HG03139 (cell line): ENCODE measurements around the gene PTGR1.
"Not testable (repeated sequence)": the region's sequence is repeated elsewhere in the genome, so short reads cannot be mapped to it uniquely, and the experiment has no call there.

Experiments
- ATAC-seq: cut with Tn5 transposase; IDR thresholded peaks from one replicate; pipeline ENCODE4 v1.9.1; 2021; ENCODE audit not compliant: unreplicated experiment

The PTGR1 gene

DNA sequence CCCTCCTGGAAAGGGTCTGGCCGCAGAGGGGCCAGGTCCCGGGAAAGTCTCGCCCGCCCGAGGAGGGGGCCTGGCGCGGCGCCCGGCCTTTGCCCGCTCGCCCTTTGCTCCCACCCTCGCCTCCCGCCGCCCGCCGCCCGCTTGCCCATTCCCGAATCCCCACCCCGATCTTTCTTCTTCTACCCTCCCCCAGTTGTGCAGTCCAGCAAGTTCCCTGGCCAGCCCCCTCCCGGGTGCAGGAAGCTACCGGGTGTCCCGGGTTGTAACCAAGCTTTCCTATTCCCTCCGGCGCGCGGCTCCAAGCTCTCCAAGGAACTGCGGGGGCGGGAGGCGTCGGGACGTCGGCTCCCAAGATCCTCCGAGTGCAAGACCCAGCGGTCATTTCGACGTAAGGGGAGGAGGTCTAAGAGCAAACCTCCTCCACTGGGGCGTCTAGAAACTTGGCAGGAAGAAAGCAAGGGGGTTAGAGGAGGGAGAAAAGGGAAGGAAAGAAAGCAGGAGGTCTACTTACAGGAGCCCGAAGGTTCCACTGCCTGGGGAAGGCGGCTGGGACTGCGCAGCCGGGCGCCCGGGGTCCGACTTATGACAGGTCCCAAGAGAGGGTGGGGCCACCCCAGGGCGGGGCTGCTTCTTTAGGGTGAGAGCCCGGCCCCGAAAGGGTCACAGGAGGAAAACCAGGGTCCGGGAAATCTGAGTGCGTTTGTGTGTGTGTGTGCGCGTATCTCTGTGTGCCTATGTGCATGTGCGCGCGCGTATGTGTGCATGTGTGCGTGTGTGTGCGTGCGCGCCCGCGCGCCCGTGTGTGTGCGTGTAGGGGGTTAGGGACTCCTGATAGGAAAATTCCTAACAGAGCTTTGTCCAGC, at the start of gene PTGR1:
Gene PTGR1, minus strand, starts transcription at position 556 of the 863 bp plus-strand sequence. CDS start 2,225 bp downstream, outside the sequence.
- no peak for ATAC-seq

DNA sequence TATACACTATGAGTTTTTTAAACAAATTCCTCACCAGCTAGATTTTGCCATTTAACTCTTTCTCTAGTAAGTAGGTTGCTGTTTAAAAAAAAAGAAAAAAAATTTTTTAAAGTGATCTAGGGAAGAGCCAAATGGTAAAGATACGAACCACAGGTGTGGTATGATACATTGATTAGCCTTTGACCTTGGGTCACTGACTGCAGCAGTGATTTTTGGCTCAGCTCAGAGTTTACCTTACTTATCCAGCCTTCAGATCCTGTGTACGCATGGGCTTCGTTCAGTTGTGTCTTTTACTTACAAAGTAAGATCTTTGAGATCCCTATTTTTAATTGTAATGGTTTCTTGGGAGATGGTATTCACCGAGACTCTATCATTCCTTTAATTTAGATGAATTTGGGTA, 49.6 kb upstream of the PTGR1 start:
- no peak for ATAC-seq

DNA sequence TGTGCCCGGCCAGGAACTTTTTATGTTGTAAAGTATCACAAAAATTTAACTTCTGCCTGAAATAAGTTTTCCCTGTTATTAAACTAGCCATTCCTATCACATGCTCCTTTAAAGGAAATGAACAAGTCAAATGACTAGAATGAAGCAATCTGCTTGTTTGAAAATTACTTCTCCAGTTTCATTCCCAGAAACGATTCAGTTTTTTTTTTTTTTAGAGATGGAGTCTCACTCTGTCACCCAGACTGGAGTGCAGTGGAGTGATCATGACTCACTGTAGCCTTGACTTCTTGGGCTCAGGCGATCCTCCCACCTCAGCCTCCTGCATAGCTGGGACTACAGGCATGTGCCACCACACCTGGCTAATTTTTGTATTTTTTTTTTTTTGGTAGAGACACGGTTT, 48.6 kb upstream of the PTGR1 start:
- ATAC-seq, result no peak

DNA sequence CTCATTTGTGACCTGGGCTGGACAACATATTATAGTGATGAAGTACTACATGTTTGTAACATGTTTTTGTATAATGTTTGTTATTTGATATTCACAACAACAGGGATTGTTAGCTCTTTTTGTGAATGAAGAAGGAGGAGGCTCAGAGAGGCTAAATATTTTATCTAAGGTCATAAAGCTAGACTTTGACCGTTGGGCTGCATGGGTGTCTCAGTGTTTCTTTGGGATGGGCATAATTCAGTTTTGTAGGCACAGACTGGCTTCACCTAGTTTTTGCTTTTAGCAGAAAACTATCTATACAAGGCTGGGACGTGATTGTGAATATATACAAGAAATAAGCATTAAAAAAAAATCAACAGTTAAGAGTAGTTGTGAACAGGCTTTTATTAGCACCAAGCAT, 47.0 kb upstream of the PTGR1 start:
- ATAC-seq, result no peak

DNA sequence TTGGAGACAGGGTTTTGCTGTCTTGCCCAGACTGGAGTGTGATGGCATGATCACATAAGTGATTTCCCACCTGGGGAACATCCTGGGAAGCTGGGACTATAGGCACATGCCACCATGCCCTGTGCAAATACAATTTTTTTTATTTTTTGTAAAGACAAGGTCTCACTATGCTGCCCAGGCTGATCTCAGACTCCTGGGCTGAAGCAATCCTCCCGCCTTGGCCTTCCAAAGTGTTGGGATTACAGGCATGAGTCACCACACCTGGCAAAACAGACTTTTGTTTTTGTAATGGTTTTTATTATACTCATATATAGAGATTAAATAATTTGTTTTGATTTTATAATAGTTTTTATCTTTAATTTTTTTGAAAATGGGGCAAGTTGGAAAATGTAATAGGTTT, 46.4 kb upstream of the PTGR1 start:
- no peak for ATAC-seq

DNA sequence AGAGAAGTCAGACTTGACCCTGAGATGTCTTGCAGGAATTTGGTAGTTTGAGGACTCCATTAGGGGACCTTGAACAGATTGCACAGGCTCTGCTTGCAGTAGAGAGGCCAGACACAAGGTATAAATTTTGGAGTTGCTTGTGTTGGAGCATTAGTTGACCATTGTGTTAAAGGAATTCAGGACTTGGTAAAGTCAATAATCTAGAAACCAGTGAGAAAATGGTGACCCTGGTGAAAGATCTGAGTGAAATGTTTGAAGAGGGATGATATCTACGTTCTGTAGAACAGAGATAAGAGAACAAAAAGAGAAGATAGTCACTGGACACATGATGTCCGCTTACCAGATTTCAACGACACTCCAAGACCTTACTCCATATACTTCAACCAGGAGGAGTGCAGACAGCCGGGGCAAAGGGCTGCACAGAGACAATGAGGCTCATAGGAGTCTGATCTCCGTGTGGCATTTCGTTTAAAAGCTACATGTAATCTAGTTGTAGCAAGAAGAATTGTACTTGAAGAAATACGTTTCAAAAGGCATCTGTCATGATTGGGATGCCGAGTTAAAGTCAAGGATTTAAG, 44.8 kb upstream of the PTGR1 start:
- ATAC-seq, result no peak

DNA sequence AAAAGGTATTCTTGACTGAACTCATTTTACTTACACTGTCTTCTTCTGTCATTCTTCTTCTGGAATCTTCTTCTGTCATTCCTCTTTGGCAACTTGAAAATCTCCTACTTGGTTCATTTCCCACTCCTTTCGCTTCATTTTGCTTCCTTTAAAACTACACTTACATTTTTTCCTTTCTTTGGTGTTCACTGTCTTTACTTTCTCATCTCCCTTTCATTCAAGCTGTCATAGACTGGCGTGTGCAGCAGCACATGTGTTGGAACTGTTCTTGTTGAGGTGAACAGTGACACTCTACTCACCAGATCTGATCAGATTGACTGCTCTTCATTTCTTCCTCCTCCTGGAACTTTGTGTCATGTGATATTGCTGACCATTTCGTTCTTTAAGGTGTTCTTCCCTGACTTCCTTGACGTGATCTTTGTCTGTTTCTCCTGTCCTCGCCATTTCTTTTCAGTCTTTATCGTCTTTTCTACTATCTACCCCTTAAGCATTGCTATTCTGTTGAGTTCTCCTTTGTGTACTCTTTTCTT, 38.0 kb upstream of the PTGR1 start:
- no peak for ATAC-seq

DNA sequence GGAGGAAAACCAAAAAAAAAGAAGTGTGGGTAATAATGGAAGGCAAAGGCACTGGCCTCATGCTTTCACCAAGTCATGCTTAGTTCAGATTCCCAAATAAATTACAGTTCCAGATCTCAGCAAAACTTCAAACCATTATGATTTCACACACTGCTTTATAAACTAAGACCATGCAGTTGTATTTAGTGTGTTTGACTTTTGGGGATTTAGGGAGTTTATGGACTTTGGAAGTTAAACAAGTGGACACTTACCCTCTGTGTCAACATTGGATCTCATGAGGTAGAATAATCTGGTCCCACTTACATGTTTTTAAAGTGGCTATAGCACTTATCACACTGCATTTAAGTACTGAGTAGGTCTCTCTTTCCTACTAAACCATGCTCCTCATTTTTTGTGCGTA, 35.4 kb upstream of the PTGR1 start:
- no peak for ATAC-seq

DNA sequence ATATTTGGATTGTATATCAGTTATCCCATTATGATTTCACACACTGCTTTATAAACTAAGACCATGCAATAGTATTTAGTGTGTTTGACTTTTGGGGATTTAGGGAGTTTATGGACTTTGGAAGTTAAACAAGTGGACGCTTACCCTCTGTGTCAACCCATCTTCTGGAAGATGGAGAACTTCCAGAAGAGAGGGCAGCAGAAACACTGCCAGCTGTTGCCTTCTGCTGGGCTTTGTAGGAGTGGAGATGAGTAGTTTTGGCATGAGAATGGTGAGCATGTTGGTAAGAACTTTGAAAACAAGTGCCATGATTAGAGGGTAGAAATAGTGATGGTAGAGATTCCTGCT, 33.9 kb upstream of the PTGR1 start:
- ATAC-seq, result no peak

DNA sequence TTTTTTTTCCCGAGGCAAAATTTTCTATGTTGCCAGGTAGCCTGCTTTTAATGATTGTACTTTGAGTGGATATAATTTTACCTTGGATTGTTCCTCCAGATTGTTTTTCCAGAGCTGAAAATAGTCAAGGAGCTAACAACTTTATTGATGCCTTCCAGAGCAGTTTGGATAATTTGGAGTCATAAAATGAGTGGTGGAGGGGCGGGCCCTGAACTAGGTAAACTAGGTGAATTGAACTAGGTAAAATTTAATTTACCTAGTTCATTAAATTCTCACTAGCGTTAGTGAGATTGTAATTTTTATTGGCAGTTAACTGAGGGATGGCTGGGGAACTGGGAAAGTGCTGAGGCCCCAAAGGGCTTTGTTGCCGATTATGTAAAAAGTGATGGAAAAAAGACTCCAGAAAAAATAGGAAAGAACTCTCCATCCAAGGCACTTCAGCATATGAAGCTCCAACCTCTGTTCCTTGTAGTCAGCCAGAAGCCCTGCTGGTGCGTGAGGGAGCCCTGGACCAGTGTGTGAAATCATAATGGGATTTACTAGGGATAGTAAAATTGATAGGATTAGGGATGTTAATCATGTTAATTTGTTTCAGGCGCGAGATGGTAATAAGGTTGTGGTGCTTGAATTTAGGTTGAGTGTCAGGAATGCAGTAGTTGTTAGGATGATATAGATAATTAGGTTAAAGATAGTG, 33.4 kb upstream of the PTGR1 start:
- no peak for ATAC-seq

DNA sequence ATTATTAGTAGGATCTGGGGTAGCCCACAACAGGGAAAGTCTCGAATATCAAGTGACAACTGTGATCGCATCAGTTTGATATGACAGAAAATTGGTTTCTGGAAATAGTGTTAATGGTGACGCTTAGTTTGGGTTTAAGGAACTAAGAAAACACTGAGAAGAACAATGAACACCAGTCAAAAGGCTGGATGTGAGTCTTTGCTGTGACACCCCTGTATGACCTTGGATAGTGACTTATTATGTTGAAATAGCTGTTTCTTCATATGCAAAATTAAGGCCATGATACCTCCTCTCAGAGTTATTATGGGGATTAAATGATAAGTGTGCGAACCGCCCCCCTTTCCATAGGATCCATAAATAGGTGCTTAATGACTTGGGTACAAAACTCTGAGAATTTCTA, 32.6 kb upstream of the PTGR1 start:
- ATAC-seq, result no peak

DNA sequence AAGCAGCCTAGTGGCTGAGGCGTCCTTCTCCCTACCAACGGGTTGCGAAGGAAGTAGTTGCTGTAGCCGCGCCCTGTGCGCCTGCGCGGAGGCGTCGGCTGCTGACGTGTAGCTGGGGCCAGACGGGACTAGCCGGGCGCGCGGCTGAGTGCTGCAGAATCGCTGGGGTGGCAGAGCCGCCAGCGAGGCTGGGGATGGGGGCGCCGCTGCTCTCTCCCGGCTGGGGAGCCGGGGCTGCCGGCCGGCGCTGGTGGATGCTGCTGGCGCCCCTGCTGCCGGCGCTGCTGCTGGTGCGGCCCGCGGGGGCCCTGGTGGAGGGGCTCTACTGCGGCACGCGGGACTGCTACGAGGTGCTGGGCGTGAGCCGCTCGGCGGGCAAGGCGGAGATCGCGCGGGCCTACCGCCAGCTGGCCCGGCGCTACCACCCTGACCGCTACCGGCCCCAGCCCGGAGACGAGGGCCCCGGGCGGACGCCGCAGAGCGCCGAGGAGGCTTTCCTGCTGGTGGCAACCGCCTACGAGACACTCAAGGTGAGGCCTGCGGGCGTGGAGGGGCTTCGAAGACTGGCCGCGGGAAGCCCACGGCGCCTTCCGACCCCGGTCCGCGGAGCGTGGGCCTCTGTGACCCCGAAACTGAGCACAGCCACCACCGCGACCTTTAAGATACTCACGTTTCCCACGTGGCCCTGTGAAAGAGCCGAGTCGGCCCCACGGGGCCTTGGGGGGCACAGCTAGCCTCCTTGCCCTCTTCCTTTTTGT, 31.9 kb upstream of the PTGR1 start, which contains the start of gene DNAJC25:
Gene DNAJC25, plus strand, starts transcription at position 121 of the 758 bp plus-strand sequence. Its CDS starts 74 bp downstream, at position 195.
- ATAC-seq, result peak; percentile 98

DNA sequence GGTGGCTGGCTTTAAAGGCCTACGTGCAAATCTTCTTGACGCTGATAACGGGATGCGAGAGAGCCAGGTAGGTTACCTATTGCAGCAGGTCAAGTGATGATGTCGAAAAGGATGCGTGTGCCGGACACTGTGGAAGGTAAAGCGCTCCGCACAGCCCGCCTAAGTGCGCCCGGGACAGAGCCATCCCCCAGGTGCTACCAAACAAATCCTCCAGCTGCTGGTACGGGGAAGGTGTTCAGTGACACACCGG, 31.4 kb upstream of the PTGR1 start:
- ATAC-seq, result no peak

DNA sequence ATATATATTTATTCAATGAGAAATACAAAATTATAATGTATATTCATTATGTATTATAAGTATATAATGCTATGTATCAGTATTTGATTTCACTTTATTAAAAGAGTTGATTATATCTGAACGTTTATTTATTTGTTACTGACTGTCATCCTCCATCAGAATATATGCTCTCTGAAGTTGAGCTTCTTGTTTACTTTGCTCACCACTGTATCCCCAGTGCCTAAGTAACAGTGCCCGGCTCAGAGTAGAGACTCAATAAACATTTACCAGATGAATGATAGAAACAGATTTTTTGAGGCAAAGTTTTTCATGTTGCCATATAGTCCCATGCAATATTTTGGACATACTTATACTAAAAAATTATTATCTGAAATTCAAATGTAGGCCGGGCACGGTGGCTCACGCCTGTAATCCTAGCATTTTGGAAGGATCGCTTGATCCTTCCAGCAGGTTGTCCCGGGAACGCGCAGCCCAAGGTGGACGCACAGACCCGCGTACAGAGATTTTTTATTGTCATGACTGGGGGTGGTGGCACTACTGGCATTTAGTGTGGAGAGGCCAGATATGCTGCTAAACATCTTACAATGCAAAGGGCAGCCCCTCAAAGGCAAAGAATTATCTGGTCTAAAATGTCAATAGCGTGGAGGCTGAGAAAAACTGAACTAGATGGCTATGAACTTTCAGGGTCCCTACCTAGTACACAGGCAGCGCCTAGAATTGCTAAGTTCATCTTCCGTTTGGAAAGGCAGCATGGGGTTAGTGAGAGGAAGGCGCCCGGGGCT, 30.9 kb upstream of the PTGR1 start:
- ATAC-seq, result peak; percentile 23

DNA sequence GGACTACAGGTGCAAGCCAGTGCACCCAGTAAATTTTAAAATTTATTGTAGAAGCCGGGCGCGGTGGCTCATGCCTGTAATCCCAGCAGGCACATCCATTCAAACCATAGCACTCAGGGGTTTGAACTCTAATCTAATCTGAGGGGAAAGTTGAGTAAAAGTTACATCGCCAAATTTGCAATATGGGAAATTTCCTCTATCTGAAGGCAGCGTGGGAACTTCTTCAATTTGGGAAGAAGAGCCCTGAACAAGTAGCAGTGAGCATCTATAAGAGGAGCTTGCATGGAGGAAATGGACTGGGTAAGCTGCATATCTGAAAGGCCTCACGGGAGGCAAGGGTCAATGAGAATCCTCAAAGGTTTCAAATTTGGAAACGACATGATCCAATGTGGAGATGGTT, 29.0 kb upstream of the PTGR1 start:
- no peak for ATAC-seq

DNA sequence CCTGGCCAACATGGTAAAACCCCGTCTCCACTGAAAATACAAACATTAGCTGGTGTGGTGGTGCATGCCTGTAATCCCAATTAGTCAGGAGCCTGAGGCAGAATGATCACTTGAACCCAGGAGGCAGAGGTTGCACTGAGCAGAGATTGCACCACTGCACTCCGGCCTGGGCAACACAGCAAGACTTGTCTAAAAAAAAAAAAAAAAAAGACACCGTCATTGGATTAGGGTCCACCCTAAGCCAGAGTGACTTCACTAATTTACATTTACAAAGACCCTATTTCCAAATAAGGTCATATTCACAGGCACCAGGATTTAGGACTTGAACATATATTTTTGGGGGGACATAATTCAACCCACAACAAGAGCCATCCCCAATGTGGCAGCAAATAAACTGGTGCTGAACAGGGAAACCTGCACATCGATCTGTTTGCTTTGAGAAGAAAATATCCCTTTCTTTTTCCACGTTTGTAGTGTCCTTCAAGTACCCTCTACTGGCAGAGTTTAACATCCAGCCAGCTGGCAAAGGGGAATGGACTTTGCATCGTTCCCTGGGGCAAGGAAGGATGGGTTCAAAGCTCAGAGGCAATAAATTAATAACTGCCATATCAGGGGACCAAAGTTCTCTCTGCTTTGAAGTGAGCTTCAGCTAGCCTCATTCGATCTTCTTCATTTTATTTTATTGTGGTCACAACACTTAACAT, 28.0 kb upstream of the PTGR1 start:
- no peak for ATAC-seq

DNA sequence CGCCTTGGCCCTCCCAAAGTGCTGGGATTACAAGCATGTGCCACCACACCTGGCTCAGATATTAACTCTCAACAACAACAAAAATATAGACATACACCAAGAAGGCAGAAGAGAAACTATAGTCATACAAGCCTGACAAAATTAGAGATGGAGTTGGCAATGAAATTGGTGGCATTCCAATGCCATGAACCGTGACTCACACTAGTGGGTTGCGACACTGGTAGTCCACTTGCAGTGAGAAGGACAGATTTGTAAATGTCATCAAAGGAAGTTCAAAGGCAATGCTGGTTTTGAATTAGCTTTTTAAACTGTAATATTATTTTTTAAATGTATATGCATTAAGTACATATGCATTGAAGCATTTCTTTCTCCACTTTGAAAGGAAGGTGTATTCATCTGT, 23.2 kb upstream of the PTGR1 start:
- ATAC-seq, result no peak

DNA sequence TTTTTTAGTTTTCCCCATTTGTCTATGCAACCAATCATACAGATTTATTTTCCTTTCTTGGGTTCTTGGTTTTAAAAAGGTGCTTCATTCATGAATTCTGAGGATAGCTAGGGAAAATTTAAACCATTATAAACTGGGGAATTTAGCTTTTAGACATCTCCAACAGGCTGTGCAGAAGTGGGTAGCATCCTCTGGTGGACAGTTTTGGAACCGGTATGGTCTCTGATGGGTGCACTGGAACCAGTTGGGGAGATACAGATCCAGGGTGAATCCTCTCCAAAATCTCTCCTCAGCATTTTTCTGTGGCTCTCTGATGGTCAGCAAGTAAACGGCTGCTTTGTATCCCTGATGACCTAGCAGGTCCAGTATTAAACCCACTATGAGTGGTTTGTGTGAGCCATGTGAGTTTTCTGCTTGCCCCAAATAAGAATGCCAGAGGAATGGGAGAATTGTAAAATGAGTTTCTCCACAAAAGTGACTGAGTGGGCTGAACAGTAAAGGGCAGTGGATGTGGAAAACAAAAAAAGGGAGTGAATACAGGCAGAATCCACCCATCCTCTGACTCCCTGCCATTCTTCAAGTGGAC, 22.5 kb upstream of the PTGR1 start:
- no peak for ATAC-seq

DNA sequence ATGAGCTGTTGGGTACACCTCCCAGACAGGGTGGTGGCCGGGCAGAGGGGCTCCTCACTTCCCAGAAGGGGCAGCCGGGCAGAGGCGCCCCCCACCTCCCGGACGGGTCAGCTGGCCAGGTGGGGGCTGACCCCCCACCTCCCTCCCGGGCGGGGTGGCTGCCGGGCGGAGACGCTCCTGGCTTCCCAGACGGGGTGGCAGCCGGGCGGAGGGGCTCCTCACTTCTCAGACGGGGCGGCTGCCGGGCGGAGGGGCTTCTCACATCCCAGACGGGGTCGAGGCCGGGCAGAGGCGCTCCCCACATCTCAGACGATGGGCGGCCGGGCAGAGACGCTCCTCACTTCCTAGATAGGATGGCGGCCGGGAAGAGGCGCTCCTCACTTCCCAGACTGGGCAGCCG, 17.9 kb upstream of the PTGR1 start:
- not testable (repeated sequence) for ATAC-seq

DNA sequence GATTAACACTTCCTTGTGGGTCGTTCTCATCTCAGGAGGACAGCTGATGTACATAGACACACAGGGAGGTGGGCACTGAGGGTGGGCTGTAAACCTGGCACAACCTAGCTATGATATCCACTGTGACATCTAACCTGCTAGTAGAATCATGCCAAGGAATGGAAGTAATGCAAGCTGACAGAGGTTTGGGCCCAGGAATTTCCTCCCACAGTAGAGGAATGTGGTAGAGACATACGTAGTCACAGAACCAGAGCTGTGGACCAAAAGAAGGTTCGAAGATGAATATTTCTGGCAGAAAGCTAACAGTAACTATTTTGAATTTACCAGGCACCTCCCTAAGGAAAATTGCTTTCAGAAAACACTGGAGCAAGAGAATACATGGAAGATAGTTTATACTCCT, 16.5 kb upstream of the PTGR1 start:
- ATAC-seq, result no peak
